GM13977 (cell line): ENCODE measurements around the gene HHAT.

Experiments
- DNase-seq: peaks from one replicate; pipeline ENCODE4 v3.0.0; 2012; ENCODE audit warnings: low spot score
- in situ Hi-C: fragments of 300-500 bp; cut with MboI; formaldehyde crosslinking; loops from one replicate; pipeline ENCODE4 v1.12.0; 2022; ENCODE audit warnings: low sequenced_read_pairs, low pct_unique_long_range_greater_than_20kb, mixed read lengths, inconsistent platforms; ENCODE audit not compliant: unreplicated experiment
- TF ChIP-seq, protein P1 (sequence below): IDR thresholded peaks from 2 replicates; pipeline ENCODE4 v1.5.1; 2012; ENCODE audit warnings: mild to moderate bottlenecking, control low read depth; ENCODE audit not compliant: insufficient read depth; ENCODE audit errors: extremely low read depth, missing control alignments

The HHAT gene

DNA sequence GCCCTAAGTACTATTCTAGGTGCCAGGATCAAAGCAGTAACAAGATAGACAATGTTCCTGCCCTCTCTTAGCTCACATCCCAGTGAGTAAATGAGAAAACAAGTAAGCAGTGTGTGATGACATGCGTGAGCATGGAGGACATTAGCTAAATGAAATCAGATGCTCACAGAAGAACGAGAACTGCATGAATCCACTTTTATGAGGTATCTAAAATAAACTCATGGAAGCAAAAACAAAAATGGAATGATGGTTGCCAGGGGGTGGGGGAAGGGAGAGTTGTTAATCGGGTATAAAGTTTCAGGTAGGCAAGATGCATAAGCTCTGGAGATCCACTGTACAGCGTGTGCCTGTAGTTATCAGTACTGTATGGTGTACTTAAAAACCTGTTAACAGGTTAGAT, 195.1 kb downstream of the HHAT start:
- in situ Hi-C loops = no loop called here
- TF ChIP-seq, protein P1, sequence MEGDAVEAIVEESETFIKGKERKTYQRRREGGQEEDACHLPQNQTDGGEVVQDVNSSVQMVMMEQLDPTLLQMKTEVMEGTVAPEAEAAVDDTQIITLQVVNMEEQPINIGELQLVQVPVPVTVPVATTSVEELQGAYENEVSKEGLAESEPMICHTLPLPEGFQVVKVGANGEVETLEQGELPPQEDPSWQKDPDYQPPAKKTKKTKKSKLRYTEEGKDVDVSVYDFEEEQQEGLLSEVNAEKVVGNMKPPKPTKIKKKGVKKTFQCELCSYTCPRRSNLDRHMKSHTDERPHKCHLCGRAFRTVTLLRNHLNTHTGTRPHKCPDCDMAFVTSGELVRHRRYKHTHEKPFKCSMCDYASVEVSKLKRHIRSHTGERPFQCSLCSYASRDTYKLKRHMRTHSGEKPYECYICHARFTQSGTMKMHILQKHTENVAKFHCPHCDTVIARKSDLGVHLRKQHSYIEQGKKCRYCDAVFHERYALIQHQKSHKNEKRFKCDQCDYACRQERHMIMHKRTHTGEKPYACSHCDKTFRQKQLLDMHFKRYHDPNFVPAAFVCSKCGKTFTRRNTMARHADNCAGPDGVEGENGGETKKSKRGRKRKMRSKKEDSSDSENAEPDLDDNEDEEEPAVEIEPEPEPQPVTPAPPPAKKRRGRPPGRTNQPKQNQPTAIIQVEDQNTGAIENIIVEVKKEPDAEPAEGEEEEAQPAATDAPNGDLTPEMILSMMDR = no peak

DNA sequence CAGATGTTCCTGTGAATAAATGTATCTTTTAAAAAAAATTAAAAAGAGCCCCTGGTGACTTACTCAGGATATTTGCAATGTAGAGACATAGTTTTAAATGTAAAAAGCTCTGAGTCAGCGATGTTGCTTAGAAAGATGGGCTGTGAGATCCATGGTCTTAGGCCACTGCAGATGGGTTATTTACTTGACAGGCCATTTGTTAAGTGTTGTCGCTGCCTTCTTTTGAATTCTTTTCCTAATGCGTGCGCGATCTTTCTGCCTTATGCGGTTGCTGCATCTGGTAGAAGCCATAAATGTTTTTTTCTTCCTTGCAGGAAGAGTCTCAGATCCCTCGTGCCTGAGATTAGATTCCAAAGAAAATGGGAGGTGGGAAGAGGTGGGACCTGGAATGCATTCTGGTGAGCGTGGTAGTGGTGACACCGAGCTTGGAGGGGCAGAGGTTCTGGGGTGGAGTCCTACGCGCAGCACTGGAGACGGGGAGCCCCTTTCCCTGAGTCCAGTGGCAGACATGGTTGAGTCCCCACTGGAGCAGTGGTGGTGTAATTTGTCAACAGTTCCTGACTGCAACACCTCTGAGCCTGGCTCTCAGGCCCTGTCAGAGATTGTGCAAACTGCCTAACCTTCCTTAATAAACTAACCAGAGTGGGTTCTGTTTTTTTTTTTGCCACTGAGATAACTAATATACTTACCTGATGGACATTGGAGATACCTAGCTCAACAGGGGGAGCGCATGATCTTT, 197.2 kb downstream of the HHAT start:
- TF ChIP-seq, protein P1 = no peak
- in situ Hi-C loops = no loop called here
- DNase-seq = no peak

More for the DNA sequence above, 195.1 kb downstream of the HHAT start:
- no peak for DNase-seq

DNA sequence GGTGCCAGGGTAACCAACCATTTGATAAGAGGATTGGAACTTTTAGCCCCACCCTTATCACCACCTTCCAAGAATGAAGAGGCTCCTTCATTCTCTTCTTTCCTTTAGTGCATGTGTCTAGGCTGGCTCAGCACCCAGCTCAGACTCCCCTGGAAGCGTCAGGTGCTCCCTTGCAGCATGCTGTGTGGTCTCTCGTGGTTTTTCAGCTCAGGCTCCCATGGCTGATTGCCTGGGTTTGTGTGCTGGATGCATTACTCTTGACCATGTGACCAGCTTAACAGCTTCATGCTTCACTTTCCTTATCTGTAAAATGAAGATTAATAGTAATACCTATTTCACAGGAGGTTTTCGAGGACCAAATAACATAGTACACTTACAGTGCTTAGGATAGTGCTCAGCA, 198.4 kb downstream of the HHAT start:
- no peak for DNase-seq
- TF ChIP-seq, protein P1 = no peak
- in situ Hi-C loops = no loop called here

DNA sequence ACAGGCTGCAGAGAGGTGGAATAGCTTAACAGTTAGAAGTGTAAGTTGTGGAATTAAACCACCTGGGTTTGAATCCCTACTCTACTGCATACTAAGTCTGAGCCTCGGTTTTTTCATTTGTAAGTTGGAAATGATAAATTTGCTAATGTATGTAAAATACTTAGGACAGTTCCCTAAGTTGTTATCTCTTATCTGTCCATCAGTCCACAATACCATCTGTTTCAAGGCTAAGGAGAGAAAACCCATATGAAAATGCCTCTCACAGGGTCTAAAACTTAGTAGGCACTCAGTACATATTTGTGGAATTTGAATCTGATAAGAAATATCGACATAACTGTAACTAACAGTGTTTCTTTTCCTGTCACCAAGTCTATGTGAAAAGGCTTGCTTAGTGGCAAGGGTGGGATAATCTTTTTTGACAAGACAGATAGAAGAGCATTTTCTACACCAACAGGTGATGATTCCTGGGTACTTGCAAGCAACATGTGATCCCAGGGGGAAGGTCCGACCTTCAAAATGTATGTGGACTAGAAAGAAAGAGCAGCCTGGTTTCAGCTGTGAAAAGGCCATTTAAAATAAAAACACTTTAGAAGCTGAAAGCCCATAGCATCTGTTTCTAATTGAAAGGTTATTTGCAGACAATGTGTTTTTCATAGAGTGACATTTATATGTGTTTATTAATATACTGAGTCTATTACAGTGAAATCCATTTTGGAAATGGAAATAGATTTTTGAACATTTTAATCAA, 202.9 kb downstream of the HHAT start:
- no peak for DNase-seq
- in situ Hi-C loops = no loop called here
- TF ChIP-seq, protein P1 = no peak

DNA sequence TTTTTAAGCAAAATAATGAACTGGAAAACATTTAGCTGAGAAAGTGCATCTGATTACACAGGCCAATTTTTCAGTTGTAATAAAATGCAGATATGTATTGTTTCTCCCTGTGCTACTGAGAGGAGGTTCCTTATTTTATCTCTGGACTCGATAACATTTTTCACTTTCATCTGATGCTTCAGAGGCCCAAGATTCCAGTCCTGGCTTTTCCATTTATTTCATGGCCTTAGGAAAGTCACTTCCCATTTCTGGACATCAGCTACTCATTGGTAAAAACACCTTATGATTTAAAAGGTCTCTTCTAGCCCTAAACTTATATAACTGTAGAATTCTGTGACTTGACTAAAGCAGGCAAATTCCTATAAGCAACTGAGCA, 203.5 kb downstream of the HHAT start:
- DNase-seq = no peak
- TF ChIP-seq, protein P1 = no peak
- in situ Hi-C loops = no loop called here

DNA sequence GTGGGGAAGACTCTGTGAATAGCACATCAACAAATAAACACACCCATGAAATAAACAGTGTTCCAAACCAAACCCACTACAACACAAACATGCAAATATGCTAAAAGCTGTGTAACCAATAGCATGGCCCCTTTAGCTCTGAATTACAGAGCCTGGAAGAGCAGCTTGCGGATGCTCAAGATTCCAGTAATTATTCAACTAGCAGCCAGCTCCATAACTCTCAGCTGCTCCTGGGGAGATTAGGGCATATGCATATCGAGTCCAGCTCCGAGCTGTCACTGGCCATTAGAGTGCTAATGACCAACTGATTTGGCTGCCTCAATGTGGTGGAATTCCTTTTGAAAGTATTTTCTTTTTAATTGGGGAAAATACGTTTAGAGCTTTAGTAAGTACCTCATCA, 207.1 kb downstream of the HHAT start:
- in situ Hi-C loops = no loop called here
- no peak for DNase-seq
- TF ChIP-seq, protein P1 = no peak
